GM08714 (cell line): ENCODE results near the gene ARG1.

ENCODE experiments used
- H3K4me3 ChIP-seq: fragments of 200-500 bp; sonication (Bioruptor generic); 2 replicates; pipeline ENCODE4 v1.5.1; 2014; ENCODE audit warnings: mild to moderate bottlenecking, low read length, inconsistent platforms
- ZNF274 ChIP-seq: IDR thresholded peaks from 2 replicates; pipeline ENCODE4 v1.6.1; 2012; ENCODE audit warnings: mild to moderate bottlenecking, low read depth, low read length

ARG1 gene

DNA sequence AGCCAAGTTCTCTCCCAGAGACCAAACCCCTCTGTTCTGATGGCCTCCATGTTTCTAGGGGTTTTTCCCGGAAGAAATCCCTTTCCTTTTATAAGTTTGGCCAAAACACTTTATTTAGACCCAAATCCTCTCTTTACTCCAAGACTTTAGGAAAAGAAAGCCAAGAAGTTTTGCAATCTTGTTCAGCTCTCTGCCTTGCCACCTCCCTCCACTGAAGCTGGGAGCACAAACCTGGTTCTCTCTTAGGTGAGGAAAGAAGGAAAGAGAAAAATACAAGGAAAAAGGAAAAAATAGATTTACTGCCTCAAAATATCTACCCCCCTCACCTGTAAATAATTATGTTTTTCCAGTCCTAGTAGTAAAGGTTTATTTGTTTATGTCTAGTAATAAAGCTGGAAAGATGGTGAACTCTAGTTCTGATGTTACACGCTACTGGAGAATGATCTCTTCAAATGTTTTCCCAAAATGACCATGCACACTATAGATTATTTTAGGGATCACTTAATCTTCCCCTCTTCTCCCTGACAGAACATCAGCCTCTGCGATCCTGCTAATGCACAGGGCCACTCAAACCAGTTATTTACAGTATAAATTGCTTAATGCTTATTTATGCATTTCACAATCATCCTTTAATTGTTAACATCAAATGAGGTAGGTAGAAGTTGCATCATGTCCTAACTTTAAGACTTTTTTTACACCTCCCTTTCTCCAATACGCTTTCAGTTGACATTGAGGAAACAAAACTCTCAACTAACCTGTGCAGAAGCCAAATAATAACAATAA, 10.9 kb upstream of the ARG1 start:
- TF ChIP-seq ZNF274 = no peak
- H3K4me3 ChIP-seq = no peak overlapping the region

DNA sequence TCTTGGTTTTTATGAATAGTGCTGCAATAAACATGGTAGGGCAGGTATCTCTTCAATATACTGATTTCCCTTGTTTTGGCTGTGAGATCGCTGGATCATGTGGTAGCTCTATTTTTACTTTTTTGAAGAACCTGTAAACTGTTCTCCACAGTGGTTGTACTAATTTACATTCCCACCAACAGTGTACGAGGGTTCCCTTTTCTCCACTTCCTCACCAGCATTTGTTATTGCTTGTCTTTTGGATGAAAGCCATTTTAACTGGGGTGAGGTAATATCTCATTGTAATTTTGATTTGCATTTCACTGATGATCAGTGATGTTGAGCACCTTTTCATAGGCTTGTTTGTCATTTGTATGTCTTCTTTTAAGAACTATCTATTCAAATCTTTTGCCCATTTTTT, 8.0 kb upstream of the ARG1 start:
- no peak for TF ChIP-seq ZNF274
- no peak overlapping the region for H3K4me3 ChIP-seq

DNA sequence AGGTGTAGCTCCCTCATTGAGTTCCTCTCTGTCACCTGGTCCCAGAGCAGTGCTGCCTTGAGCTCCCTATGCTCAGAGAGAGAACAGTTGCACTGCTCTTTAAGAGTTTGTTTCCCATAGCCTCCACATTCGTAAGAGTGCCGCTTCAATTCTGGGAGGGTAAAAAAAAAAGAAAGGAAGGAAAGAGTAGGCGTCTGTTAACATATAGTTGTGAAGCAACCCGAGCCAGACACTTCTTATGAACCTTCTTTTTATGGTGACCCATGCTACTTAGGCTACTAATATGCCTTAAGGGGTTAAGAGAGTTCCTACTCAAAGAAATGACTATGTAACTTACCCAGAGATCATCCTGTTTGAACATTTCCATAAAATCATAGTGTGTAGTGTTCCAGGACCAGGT, 4.3 kb upstream of the ARG1 start:
- no peak for TF ChIP-seq ZNF274

DNA sequence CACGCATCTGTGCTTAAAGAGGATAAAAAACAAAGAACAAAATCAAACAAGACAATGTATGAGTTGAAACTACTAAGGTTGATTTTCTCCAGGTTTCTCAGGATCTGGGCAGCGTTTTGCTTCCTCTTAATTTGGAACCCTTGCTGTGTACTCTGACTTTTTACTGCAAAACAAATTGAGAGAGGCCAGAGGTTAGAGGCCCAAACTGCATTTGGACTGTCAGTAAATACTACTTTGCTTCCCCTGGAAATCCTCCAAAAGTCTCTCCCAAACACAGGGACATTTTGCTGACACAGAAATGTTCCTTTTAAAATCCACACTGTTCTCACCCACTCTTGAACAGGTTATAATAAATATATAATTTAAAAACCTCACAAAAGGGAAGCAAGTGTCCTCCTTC, 1.1 kb downstream of the ARG1 start:
- no peak for TF ChIP-seq ZNF274
- H3K4me3 ChIP-seq = no peak overlapping the region

More for the DNA sequence above, 4.3 kb upstream of the ARG1 start:
- no peak overlapping the region for H3K4me3 ChIP-seq

DNA sequence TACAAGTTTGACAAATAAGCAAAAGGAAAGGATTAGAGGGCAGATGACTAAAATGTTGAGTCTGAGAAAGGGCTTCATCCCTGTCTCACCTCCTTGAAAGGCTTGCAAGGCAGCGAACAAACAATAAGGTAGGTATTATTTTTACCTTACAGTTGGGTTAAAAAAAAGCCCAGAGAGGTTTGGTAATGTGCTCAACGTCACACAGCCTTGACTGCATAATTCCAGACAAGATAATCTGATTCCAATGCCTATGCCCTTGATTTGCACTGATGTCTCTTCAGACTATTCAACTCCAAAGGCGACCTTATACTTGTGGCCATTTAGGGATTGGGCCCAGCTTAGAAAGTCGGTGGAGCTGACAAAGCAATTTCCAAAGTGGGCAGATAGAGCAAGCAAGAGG, 1.7 kb downstream of the ARG1 start:
- no peak overlapping the region for H3K4me3 ChIP-seq

DNA sequence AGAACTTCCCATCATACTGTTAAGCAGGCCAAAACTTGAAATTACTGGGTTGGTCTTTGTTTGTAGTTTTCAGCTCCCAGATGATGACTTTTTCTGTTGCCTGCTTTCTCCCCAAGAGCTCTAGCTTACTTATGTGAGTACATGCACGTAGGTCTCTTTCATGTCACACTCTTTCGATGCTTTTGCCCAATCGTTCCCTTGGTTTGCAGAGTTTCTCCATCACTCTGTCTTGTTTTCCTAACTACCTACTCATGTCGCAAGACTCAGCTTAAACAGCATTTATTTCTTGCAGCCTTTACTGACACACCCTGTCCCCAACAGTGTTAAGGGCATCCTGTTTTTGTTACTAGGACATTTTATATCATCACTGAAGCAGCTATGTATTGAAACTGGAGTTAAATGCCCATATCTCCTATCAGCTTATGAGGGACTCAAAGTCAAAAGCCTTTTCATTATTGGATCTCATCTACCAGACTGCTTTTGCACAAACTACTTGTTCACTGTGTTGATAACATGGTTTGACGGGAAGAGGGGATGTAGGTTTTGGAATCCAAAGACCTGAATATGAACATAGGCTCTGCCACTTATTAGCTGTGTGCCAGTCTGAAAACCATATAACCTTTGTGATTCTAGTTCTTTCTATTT, 2.9 kb downstream of the ARG1 start:
- TF ChIP-seq ZNF274 = no peak
- no peak overlapping the region for H3K4me3 ChIP-seq

More for the DNA sequence above, 1.7 kb downstream of the ARG1 start:
- no peak for TF ChIP-seq ZNF274

DNA sequence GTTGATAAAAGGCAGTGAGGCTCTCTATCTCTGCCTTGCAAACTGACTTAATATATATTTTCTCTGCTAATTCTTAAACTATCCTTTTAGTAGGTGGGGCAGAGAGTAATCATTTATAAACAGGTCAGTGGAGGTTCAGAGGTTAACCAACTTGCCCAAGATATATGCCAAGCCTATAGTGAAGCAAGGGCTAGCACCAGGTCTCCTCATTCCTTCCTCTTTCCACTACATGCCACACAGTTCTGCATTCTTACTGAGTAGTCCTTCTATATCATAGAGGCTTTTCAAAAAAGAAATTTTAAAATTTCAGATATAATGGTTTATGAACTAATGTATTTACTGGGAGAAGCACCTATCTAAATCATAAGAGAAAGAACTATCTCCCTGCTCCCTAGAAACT, 8.5 kb downstream of the ARG1 start:
- TF ChIP-seq ZNF274 = no peak
- H3K4me3 ChIP-seq = no peak overlapping the region

DNA sequence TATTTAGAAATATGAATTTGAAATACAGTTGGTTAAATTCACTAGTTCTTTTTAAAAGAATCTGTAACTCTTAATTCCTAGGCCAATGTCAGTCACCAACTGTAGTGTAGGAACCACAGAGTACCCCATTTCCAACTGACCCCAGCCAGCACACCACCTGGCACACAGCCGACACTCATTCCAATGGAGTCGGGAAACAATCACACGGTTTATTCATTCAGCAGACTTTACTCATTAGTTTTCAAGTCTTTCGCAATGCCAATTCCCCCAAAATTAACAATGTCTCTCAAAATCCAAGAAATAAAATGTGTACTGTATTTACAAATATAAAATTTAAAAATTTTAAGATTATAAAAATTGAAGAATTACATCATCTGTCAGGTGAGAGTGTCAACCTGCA, 13.5 kb downstream of the ARG1 start:
- no peak overlapping the region for H3K4me3 ChIP-seq
- TF ChIP-seq ZNF274 = no peak

DNA sequence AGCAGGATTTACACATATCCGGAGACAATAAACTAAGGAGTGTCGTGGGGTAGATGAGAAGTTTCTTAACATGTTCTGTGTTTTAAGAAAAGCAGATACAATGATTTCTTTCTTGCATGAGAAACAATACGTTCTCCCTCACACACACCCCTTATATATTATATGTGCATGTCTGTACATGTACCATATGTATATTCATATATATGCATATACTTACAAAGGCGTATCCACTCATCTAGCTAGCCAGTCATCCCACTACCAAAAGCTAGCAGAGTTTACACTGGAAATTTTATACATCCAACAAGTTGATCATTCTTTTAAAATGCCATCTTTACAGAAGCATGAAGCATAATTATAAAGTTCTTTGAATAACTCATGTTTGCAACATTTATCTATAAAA, 14.9 kb downstream of the ARG1 start:
- TF ChIP-seq ZNF274 = no peak
- H3K4me3 ChIP-seq = no peak overlapping the region

DNA sequence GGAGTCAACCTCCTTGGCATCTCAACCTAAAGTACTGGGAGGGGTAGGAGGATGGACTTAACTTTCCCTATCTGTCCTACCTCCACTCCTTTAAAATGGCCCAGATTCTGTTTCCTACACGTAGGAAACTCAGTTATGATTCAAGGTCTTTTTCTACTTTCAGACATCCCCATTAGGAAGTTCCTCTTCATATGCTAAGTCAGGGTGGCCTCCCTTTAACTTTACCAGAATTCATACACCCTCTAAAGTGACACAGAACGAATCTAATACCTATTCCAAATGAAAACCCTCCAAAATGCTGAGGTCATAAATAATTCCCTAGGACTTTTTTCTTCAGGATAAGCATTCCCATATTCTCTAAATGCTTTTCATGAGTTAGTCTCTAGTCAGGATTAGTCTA, 15.6 kb downstream of the ARG1 start:
- TF ChIP-seq ZNF274 = no peak
- H3K4me3 ChIP-seq = no peak overlapping the region

DNA sequence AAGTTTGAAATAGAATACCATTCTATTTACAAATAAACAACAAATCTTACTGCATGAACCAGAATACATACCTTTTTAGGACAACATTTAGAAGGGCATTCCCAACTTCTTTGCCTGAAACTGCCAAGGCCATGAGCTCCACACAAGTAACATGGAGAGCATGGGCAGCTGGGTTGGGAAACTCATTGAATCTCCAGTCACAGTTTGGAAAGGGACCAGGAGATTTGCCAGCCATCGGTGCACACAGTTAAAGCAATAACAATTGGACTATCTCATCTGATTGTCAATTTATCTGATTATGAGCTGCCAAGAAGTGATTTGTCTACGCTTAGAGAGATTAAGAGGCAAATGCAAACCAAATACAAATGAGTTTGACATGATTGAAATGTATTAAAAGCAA, 19.9 kb downstream of the ARG1 start:
- no peak overlapping the region for H3K4me3 ChIP-seq
- no peak for TF ChIP-seq ZNF274

DNA sequence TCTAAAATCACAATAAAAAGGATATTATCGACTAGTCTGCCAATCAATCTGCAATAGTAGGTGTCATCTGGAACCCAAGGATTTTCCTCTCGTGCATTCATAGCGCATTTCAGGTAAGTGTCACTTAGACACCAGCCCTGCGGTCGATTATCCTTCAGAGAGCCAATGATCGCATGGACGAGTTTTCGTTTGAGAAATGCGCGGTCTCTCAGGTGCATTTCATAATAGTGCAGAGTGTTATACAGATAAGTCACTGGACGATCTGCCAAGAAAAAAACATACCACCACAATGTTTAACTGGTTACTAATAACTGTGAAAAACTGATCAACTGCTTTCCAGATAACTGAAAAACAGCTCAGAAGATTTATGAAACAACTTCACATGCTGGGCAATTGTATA, 21.0 kb downstream of the ARG1 start:
- TF ChIP-seq ZNF274 = no peak
- H3K4me3 ChIP-seq = no peak overlapping the region

DNA sequence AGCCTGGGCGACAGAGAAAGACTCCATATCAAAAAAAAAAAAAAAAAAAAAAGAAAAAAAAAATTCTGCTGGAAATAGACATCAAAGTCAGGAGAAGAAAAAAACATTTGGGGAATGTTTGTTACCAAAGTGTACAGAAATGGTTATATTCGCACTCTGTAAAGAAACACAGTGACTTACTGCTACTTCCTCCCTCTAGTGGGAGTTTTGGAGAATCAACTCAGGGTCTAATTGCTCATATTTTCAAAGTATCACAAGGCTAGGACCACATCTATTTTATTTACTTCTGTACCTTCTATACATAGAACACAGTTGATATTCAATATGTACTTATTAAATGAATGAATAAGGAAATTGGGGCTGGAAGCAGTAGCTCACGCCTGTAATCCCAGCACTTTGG, 24.4 kb downstream of the ARG1 start:
- H3K4me3 ChIP-seq = no peak overlapping the region
- no peak for TF ChIP-seq ZNF274

DNA sequence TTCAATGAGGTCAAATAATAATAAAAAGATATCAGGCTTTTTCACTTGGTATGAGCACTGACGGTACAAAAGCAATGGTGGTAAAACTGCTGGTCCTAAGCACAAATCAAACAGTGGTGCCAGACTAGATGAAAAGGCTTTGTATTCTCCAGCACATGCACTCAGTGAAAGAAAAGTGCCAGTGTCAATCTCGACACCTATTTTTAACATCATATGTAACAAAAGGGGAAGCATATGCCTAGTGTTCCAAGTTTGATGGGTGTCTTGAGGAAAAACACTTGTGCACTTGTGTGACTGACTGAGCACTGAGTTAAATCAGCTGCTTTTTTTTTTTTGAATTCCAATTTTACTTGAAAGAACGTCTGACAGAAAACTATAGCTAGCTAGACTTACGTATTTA, 27.7 kb downstream of the ARG1 start:
- no peak for TF ChIP-seq ZNF274

DNA sequence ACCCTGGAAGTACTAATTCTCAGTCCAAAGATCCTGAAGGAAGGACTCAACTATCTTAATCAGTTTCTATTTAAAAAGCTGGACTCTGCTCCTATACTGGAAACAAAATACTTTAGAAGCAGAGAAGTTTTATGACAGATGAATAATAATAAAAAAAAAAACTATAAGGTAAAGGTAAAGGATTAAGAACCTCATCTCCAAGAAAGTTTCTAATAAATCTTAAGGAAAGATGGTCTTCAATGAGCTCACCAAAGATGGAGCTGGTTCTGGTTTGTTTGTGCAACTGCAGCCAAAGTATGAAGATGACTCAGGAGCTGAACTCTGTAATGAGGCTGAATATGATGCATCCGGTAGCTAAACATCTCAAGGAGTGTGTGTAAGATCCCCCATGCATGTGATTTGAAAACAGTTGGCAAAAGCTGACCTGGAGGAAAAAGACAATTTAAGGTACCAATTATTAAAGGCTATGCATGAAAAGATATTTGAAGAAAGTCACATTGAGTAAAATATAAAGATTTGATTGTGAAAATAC, 29.8 kb downstream of the ARG1 start:
- TF ChIP-seq ZNF274 = no peak
- no peak overlapping the region for H3K4me3 ChIP-seq

More for the DNA sequence above, 27.7 kb downstream of the ARG1 start:
- H3K4me3 ChIP-seq = no peak overlapping the region

DNA sequence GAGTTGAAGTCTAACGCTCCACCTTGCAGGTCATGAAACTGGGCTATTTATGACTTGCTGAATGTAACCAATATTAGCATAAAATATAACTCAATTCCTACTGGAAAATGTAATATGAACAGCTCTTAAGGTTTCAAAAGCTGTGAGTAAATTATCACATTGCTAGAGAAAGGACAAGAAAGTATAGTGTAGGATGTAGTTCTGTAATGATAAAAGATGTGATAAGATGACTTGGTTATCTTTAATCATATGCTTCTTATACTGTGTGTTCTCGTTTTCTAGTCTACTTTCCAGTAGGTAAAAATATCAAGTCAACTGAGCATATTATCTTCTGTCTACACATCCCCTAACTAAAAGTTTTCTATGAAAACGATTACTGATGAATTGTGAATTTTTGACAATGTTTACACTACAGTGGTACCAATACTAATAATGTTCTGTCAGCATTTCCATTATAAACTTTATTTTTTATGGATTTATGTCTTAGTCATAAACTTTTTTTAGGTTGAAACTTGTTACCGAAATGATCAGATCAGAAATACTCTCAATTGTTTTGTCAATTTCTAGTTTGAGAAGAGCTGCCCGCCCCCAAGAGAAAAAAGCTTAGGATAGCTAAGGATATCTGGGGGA, 40.4 kb downstream of the ARG1 start:
- no peak for TF ChIP-seq ZNF274
- no peak overlapping the region for H3K4me3 ChIP-seq
